OCI-LY3 (cell line): Measurements from ENCODE around the gene CRAMP1.
"Not testable (repeated sequence)": the region's sequence is repeated elsewhere in the genome, so short reads cannot be mapped to it uniquely, and the experiment has no call there.

Experiments used
- H2AFZ ChIP-seq: fragments of 200-600, 300-600 bp; shearing (Covaris generic); 2 replicates; pipeline ENCODE4 v1.6.0; 2014; ENCODE audit warnings: antibody characterized with exemption, low read depth, low read length
- H3K27ac ChIP-seq: fragments of 200-600, 300-600 bp; sonication (generic); 2 replicates; pipeline ENCODE4 v1.5.1; 2014; ENCODE audit warnings: mild to moderate bottlenecking, low read length, moderate library complexity, mixed read lengths
- H3K27me3 ChIP-seq: fragments of 200-600, 300-600 bp; sonication (generic); 2 replicates; pipeline ENCODE4 v1.6.1; 2014; ENCODE audit warnings: low read depth, low read length, mixed read lengths
- H3K36me3 ChIP-seq: fragments of 200-600, 300-600 bp; sonication (generic); replicated peaks from 2 replicates; pipeline ENCODE3; 2014; ENCODE audit warnings: low read depth, low read length, mixed read lengths
- H3K4me1 ChIP-seq: fragments of 300-600, 200-600 bp; sonication (generic); 2 replicates; pipeline ENCODE4 v1.6.1; 2014; ENCODE audit warnings: low read length, mixed read lengths
- H3K4me2 ChIP-seq: fragments of 200-600, 300-600 bp; sonication (generic); 2 replicates; pipeline ENCODE4 v1.6.1; 2014; ENCODE audit warnings: low read length, mixed read lengths
- H3K4me3 ChIP-seq: fragments of 300-600, 200-600 bp; sonication (generic); 2 replicates; pipeline ENCODE4 v1.5.1; 2014; ENCODE audit warnings: antibody characterized with exemption, mild to moderate bottlenecking, low read length, moderate library complexity
- H3K79me2 ChIP-seq: fragments of 300-600, 200-600 bp; shearing (Covaris generic); 2 replicates; pipeline ENCODE4 v1.6.1; 2014; ENCODE audit warnings: mild to moderate bottlenecking, low read length, mixed read lengths
- H3K9ac ChIP-seq: fragments of 300-600, 200-600 bp; shearing (Covaris generic); 2 replicates; pipeline ENCODE4 v1.6.0; 2014; ENCODE audit warnings: mild to moderate bottlenecking, low read length, moderate library complexity
- H3K9me3 ChIP-seq: fragments of 200-600, 300-600 bp; shearing (Covaris generic); 2 replicates; pipeline ENCODE4 v1.6.1; 2014; ENCODE audit warnings: low read length, mixed read lengths; ENCODE audit not compliant: insufficient read depth
- H4K20me1 ChIP-seq: fragments of 200-600, 300-600 bp; sonication (generic); 2 replicates; pipeline ENCODE4 v1.6.1; 2016; ENCODE audit warnings: low read length, mixed read lengths; ENCODE audit not compliant: insufficient read depth
- EZH2phosphoT487 ChIP-seq: fragments of 200-600 bp; shearing (Covaris generic); IDR thresholded peaks from 2 replicates; pipeline ENCODE4 v1.6.1; 2018; ENCODE audit warnings: antibody characterized with exemption, mixed run types, low read depth
- TF ChIP-seq, protein P1 (sequence below): fragments of 200-600, 300-600 bp; sonication (generic); IDR thresholded peaks from 2 replicates; pipeline ENCODE4 v1.5.1; 2014; ENCODE audit warnings: antibody characterized with exemption, low read length, low read depth

The CRAMP1 gene

DNA sequence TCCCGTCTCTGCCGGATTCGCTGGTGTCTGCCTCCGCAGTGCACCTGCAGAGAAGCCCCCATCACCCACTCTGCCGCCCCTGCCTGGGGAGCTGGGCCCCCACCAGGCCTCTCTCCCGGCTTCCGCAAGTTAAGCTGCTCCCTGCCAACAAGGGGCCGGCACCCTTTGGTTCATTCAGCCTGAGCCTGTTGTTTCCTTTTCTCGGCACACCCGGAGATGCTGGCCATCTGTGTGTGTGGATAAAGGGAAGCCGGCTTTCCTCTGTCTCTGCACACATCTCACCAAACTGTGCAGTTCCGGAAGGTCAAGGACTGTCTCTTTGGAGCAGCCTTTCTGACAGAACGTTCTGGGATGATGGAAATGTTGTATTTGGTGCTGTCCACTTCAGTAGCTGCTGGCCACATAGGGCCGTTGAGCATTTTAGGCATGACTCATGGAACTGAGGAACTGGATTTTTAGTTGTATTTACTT is 100.7 kb downstream of the CRAMP1 start:
- H3K79me2 ChIP-seq = peaks cover 66% of the 10 kb centered on the region

DNA sequence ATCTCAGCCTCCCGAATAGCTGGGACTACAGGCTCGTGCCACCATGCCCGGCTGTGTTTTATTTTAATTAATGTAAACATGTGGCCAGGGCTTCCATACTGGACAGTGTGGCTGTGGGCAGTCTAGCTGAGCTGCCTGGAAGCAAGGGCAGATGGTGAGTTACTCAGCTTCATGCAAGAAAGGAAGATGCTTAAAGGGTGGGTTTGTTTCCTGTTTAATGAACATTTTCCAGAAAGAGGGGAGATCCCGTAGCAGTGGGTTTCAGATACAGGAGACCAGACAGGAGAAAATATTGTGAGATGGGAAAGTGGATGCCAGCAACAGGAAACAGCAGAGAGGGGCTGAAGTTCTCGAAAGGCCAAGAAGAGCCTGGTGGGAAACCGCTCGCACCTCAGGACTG is 101.2 kb downstream of the CRAMP1 start:
- H3K4me1 ChIP-seq = peaks cover 6% of the 10 kb centered on the region
- no peak overlapping the region for H3K9ac ChIP-seq
- no peak overlapping the region for H3K4me2 ChIP-seq
- peaks cover 31% of the 10 kb centered on the region for H4K20me1 ChIP-seq
- no peaks in the 10 kb centered on the region for H3K27me3 ChIP-seq
- no peaks in the 10 kb centered on the region for H3K9me3 ChIP-seq
- H3K27ac ChIP-seq = no peak overlapping the region
- peaks cover 1% of the 10 kb centered on the region for H3K36me3 ChIP-seq
- H3K4me3 ChIP-seq = no peak overlapping the region
- H3K79me2 ChIP-seq = peaks cover 61% of the 10 kb centered on the region
- TF ChIP-seq, protein P1, sequence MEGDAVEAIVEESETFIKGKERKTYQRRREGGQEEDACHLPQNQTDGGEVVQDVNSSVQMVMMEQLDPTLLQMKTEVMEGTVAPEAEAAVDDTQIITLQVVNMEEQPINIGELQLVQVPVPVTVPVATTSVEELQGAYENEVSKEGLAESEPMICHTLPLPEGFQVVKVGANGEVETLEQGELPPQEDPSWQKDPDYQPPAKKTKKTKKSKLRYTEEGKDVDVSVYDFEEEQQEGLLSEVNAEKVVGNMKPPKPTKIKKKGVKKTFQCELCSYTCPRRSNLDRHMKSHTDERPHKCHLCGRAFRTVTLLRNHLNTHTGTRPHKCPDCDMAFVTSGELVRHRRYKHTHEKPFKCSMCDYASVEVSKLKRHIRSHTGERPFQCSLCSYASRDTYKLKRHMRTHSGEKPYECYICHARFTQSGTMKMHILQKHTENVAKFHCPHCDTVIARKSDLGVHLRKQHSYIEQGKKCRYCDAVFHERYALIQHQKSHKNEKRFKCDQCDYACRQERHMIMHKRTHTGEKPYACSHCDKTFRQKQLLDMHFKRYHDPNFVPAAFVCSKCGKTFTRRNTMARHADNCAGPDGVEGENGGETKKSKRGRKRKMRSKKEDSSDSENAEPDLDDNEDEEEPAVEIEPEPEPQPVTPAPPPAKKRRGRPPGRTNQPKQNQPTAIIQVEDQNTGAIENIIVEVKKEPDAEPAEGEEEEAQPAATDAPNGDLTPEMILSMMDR = no peak
- TF ChIP-seq EZH2phosphoT487 = no peak
- no peak overlapping the region for H2AFZ ChIP-seq

More for the DNA sequence above, 100.7 kb downstream of the CRAMP1 start:
- no peak overlapping the region for H2AFZ ChIP-seq
- no peak overlapping the region for H3K9ac ChIP-seq
- H3K36me3 ChIP-seq = peaks cover 6% of the 10 kb centered on the region
- H3K9me3 ChIP-seq = no peaks in the 10 kb centered on the region
- H3K27ac ChIP-seq = no peak overlapping the region
- H4K20me1 ChIP-seq = peaks cover 36% of the 10 kb centered on the region
- H3K4me2 ChIP-seq = no peak overlapping the region
- TF ChIP-seq EZH2phosphoT487 = no peak
- H3K27me3 ChIP-seq = no peaks in the 10 kb centered on the region
- H3K4me1 ChIP-seq = peaks cover 6% of the 10 kb centered on the region
- H3K4me3 ChIP-seq = no peak overlapping the region

DNA sequence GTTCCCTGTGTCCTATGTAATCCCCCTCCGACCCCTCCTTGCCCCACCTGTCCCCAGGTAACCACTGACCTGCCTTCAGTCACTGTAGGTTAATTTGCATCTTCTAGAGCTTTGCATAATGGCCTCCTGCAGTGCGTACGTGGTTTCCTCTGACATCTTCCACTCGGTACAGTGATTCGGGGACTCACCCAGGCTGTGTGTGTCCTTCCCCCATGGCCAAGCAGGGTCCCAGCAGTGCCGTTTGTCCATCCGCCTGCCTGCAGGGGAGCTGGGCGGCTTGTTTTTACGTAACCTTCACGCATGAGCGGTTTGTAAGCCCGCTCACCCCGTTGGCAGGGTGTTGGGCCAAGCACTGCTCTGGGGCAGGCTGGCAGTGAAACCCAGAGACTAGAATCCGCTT is 101.8 kb downstream of the CRAMP1 start:
- no peak overlapping the region for H3K27ac ChIP-seq
- no peak overlapping the region for H3K4me3 ChIP-seq

DNA sequence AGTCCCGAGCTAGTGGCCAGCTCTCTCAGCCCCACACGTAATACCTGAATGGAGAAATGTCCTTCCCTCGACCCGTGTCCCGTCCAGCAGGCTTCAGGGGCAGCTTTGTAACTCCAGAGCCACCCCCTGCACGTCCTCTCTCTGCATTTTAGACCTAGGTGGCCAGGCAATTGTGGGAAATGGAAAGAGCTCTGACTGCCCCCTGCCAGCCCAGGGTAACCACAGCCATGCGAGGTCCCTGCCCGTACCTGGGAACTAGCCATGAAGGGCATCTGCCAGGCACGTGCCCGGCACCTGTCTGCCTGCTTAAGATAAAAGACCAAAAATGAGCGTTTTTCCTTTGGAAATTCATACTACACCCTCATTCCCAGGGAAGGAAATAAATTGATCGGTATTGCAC is 103.1 kb downstream of the CRAMP1 start:
- no peaks in the 10 kb centered on the region for H3K27me3 ChIP-seq
- no peaks in the 10 kb centered on the region for H3K36me3 ChIP-seq
- no peak overlapping the region for H2AFZ ChIP-seq
- no peak overlapping the region for H3K9ac ChIP-seq
- H3K9me3 ChIP-seq = no peaks in the 10 kb centered on the region
- H4K20me1 ChIP-seq = peaks cover 29% of the 10 kb centered on the region
- H3K27ac ChIP-seq = no peak overlapping the region
- H3K4me2 ChIP-seq = no peak overlapping the region
- TF ChIP-seq, protein P1 = no peak
- no peak for TF ChIP-seq EZH2phosphoT487
- peaks cover 6% of the 10 kb centered on the region for H3K4me1 ChIP-seq
- H3K79me2 ChIP-seq = peaks cover 42% of the 10 kb centered on the region
- H3K4me3 ChIP-seq = no peak overlapping the region

More for the DNA sequence above, 101.8 kb downstream of the CRAMP1 start:
- Histone ChIP-seq H3K9me3 (no peaks in the 10 kb centered on the region), H3K27me3 (no peaks in the 10 kb centered on the region), H3K4me2 (no peak overlapping the region), H2AFZ (no peak overlapping the region), H3K36me3 (no peaks in the 10 kb centered on the region), H3K79me2 (peaks cover 55% of the 10 kb centered on the region), H4K20me1 (peaks cover 29% of the 10 kb centered on the region), H3K9ac (no peak overlapping the region), H3K4me1 (peaks cover 6% of the 10 kb centered on the region)
- no peak for TF ChIP-seq EZH2phosphoT487
- TF ChIP-seq, protein P1 = no peak

DNA sequence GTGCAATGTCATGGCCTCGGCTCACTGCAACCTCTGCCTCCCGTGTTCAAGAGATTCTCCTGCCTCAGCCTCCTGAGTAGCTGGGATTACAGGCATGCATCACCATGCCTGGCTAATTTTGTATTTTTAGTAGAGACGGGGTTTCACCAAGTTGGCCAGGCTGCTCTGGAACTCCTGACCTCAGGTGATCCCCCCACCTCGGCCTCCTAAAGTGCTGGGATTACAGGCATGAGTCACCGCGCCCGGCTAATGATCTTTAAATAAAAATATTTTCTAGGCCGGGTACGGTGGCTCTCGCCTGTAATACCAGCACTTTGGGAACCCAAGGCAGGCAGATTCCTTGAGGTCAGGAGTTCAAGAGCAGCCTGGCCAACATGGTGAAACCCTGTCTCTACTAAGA is 106.1 kb downstream of the CRAMP1 start:
- H3K27ac ChIP-seq, H3K4me2 ChIP-seq, H3K9me3 ChIP-seq, H3K9ac ChIP-seq, H3K4me3 ChIP-seq, H3K36me3 ChIP-seq, H2AFZ ChIP-seq, H3K27me3 ChIP-seq: not testable (repeated sequence)
- Histone ChIP-seq H3K4me1 (peaks cover 16% of the 10 kb centered on the region), H3K79me2 (peaks cover 27% of the 10 kb centered on the region), H4K20me1 (peaks cover 34% of the 10 kb centered on the region)

DNA sequence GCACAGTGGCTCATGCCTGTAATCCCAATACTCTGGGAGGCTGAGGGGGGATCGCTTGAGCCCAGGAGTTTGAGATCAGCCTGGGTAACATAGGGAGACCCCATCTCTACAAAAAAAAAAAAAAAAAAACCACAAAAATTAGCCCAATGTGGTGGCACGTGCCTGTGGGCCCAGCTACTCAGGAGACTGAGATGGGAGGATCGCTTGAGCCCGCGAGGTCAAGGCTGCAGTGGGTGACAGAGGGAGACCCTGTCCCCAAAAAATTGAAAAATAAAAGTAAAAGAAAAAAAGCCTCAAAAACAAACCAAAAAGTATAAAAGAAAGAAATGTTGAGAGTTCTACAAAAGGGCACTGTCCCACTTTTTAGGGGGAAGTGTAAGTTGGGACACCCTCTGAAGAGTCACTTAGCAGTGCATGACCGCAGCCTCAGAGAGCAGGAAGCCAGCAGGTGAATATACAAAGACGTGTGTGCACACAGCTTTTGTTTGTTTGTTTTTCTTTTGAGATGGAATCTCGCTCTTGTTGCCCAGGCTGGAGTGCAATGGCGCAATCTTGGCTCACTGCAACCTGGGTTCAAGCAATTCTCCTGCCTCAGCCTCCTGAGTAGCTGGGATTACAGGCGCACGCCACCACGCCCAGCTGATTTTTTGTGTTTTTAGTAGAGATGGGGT is 107.5 kb downstream of the CRAMP1 start:
- H3K79me2 ChIP-seq = peaks cover 18% of the 10 kb centered on the region

More for the DNA sequence above, 107.5 kb downstream of the CRAMP1 start:
- not testable (repeated sequence) for H3K27me3 ChIP-seq, H3K4me2 ChIP-seq, H3K9me3 ChIP-seq, H3K4me3 ChIP-seq, H3K9ac ChIP-seq, H2AFZ ChIP-seq, H3K36me3 ChIP-seq, H3K27ac ChIP-seq
- Histone ChIP-seq H3K4me1 (peaks cover 19% of the 10 kb centered on the region), H4K20me1 (peaks cover 33% of the 10 kb centered on the region)
